Left colon (tissue), 2 donors: ENCODE data around the gene SLC6A4. TPM values are rescaled to one million over a fixed set of nuclear protein-coding genes. Genes with fewer than 3 reads are reported as not detected.

Experiments
- ATAC-seq: fragments of 200-7000 bp; cut with Tn5 transposase; one replicate; pipeline ENCODE4 v1.9.1; 2020; ENCODE audit warnings: mild to moderate bottlenecking, moderate library complexity
- DNase-seq, 2 donors: peaks; one replicate each; pipeline ENCODE4 v3.0.0-alpha.2; 2020
- intact Hi-C, 2 donors: fragments of 100-400 bp; cut with DNase I in 1 of 2; cut with micrococcal nuclease in 1 of 2; formaldehyde crosslinking; loops; one replicate each; pipeline versions ENCODE4 v1.11.2 to v1.14.0; 2022; cut with DNase I, micrococcal nuclease
- long read RNA-seq: library from polyadenylated mRNA; unstranded; transcript quantifications from one replicate; pipeline ENCODE4 v2.0.0, GENCODE V29; 2021
- total RNA-seq, 2 donors: library from RNA; stranded (reverse); fragmentation: NEBNext Ultra II Directional; extraction: Animal tissue kit (Norgen Biotek cat#: 25700); gene quantifications; one replicate each; pipeline ENCODE4 v1.2.1, GENCODE V29; 2021
- donor health status: DM: no; HTN: no; CAD: no.
- donor health status: DM: yes; HTN: yes; CAD: no.

The SLC6A4 gene
- 1 to 10 TPM in 1 of 2 donors, under 1 TPM in 1; 0.79 to 1.1 TPM for total RNA-seq
- long read RNA-seq, partial matches to known transcripts, result 1 of 1 reads
- long read RNA-seq, other reads (novel, unspliced or antisense), result 0 of 1 reads

GRCh38 chr17:30235386-30236296 is at the start of gene SLC6A4:
Gene SLC6A4 (minus strand): TSS chr17:30235697. CDS start chr17:30221958, 13,739 bp downstream.
- peak; percentile 52 for ATAC-seq
- intact Hi-C loops, result no loop called here
- no peak for DNase-seq

GRCh38 chr17:30279156-30279555 is 43.7 kb upstream of the SLC6A4 start:
- ATAC-seq (no peak), DNase-seq (no peak)
- intact Hi-C loops, result no loop called here

GRCh38 chr17:30278032-30278431 is 42.5 kb upstream of the SLC6A4 start:
- ATAC-seq, result no peak
- no peak for DNase-seq
- intact Hi-C loops, result no loop called here

- no peak for ATAC-seq
- intact Hi-C loops, result no loop called here
Measured at GRCh38 chr17:30275911-30276310, 40.4 kb upstream of the SLC6A4 start.

GRCh38 chr17:30274887-30275286 is 39.4 kb upstream of the SLC6A4 start:
- DNase-seq, result no peak
- intact Hi-C loops, result no loop called here
- no peak for ATAC-seq

More at GRCh38 chr17:30275911-30276310, 40.4 kb upstream of the SLC6A4 start:
- no peak for DNase-seq

GRCh38 chr17:30273373-30273772 is 37.9 kb upstream of the SLC6A4 start:
- ATAC-seq (no peak), DNase-seq (no peak)
- intact Hi-C loops, result no loop called here

GRCh38 chr17:30271102-30271501 is 35.6 kb upstream of the SLC6A4 start:
- DNase-seq, result no peak
- intact Hi-C loops, result no loop called here
- ATAC-seq, result no peak

GRCh38 chr17:30267625-30268024 is 32.1 kb upstream of the SLC6A4 start:
- intact Hi-C loops, result no loop called here
- ATAC-seq (no peak), DNase-seq (no peak)

GRCh38 chr17:30263552-30264333 is 28.2 kb upstream of the SLC6A4 start:
- DNase-seq (no peak), ATAC-seq (no peak)

GRCh38 chr17:30256756-30257506 is 21.4 kb upstream of the SLC6A4 start:
- ATAC-seq (no peak), DNase-seq (no peak)
- intact Hi-C loops, result no loop called here

More at GRCh38 chr17:30263552-30264333, 28.2 kb upstream of the SLC6A4 start:
- intact Hi-C loops, result no loop called here

GRCh38 chr17:30254150-30254549 is 18.7 kb upstream of the SLC6A4 start:
- intact Hi-C loops, result no loop called here
- ATAC-seq, result no peak
- DNase-seq, result no peak

- no peak for ATAC-seq
- DNase-seq, result no peak
- intact Hi-C loops, result no loop called here
Measured at GRCh38 chr17:30253312-30253711, 17.8 kb upstream of the SLC6A4 start.

- DNase-seq, result no peak
- no peak for ATAC-seq
- intact Hi-C loops, result no loop called here
Measured at GRCh38 chr17:30251931-30252330, 16.4 kb upstream of the SLC6A4 start.

GRCh38 chr17:30249460-30249859 is 14.0 kb upstream of the SLC6A4 start:
- no peak for ATAC-seq
- DNase-seq, result no peak
- intact Hi-C loops, result no loop called here

GRCh38 chr17:30248786-30249185 is 13.3 kb upstream of the SLC6A4 start:
- intact Hi-C loops, result no loop called here
- ATAC-seq (no peak), DNase-seq (no peak)

- ATAC-seq, result no peak
- no peak for DNase-seq
- intact Hi-C loops, result no loop called here
Measured at GRCh38 chr17:30246460-30246859, 11.0 kb upstream of the SLC6A4 start.

GRCh38 chr17:30244853-30245385 is 9.4 kb upstream of the SLC6A4 start:
- DNase-seq, result no peak
- no peak for ATAC-seq
- intact Hi-C loops, result no loop called here

- ATAC-seq (no peak), DNase-seq (no peak)
- intact Hi-C loops, result no loop called here
Measured at GRCh38 chr17:30243568-30243967, 8.1 kb upstream of the SLC6A4 start.

- no peak for DNase-seq
- ATAC-seq, result no peak
- intact Hi-C loops, result no loop called here
Measured at GRCh38 chr17:30243002-30243401, 7.5 kb upstream of the SLC6A4 start.
